WTC11 (cell line): ENCODE results near the gene GYS2. TPM values are rescaled to one million over a fixed set of nuclear protein-coding genes. Genes with fewer than 3 reads are reported as not detected.

Experiments used
- ATAC-seq: fragments of 200-7000 bp; cut with Tn5 transposase; 2 replicates; pipeline ENCODE4 v1.10.0; 2021; ENCODE audit warnings: mild to moderate bottlenecking, moderate library complexity
- CTCF ChIA-PET: fragments of 300-600 bp; sonication (Branson Sonifier 250); formaldehyde crosslinking; loops from one replicate; lab custom pipeline; 2021; ENCODE audit warnings: antibody characterized with exemption; lab: Charles Lee
- POLR2A ChIA-PET: fragments of 350-600 bp; sonication (Branson Sonifier 250); formaldehyde crosslinking; loops from one replicate; lab custom pipeline; 2021; ENCODE audit warnings: antibody characterized with exemption; lab: Charles Lee
- DNase-seq: peaks from one replicate; pipeline ENCODE4 v3.0.0; 2021; ENCODE audit warnings: low spot score
- H3K27ac Mint-ChIP-seq: 2 replicates; pipeline ENCODE4 v1.8.0; 2021; ENCODE audit warnings: mixed read lengths
- H3K27me3 Mint-ChIP-seq: 2 replicates; pipeline ENCODE4 v1.8.0; 2021; ENCODE audit warnings: low read depth, mild to moderate bottlenecking, moderate library complexity, mixed read lengths
- H3K36me3 Mint-ChIP-seq: 2 replicates; pipeline ENCODE4 v1.8.0; 2021; ENCODE audit warnings: mixed read lengths
- H3K4me1 Mint-ChIP-seq: 2 replicates; pipeline ENCODE4 v1.8.0; 2022; ENCODE audit warnings: mixed read lengths
- H3K4me3 Mint-ChIP-seq: 2 replicates; pipeline ENCODE4 v1.8.0; 2021; ENCODE audit warnings: mild to moderate bottlenecking, moderate library complexity, mixed read lengths
- H3K9me3 Mint-ChIP-seq: 2 replicates; pipeline ENCODE4 v1.8.0; 2021; ENCODE audit warnings: mixed read lengths
- AR ChIP-seq: fragments of 250-450 bp; sonication (Bioruptor Pico); IDR thresholded peaks from 2 replicates; pipeline ENCODE4 v1.9.0; 2021; ENCODE audit warnings: mild to moderate bottlenecking
- ATF1 ChIP-seq: sonication (generic); formaldehyde crosslinking; IDR thresholded peaks from 2 replicates; pipeline ENCODE4 v1.8.1; 2023; ENCODE audit warnings: mild to moderate bottlenecking, moderate library complexity, missing genetic modification reagents
- CTCF ChIP-seq: fragments of 200-600 bp; IDR thresholded peaks from 2 replicates; pipeline ENCODE4 v1.8.0; 2022; ENCODE audit warnings: antibody characterized with exemption
- EMX1 ChIP-seq: fragments of 250-450 bp; sonication (Bioruptor Pico); IDR thresholded peaks from 2 replicates; pipeline ENCODE4 v1.8.0; 2021; ENCODE audit warnings: mild to moderate bottlenecking
- FOXJ3 ChIP-seq: sonication (generic); formaldehyde crosslinking; IDR thresholded peaks from 2 replicates; pipeline ENCODE4 v1.9.0; 2021; ENCODE audit warnings: missing genetic modification reagents, mild to moderate bottlenecking, borderline replicate concordance
- FOXP1 ChIP-seq: sonication (generic); formaldehyde crosslinking; IDR thresholded peaks from 2 replicates; pipeline ENCODE4 v1.8.0; 2022; ENCODE audit warnings: missing genetic modification reagents, mild to moderate bottlenecking, moderate library complexity, borderline replicate concordance
- GRHL2 ChIP-seq: fragments of 250-450 bp; sonication (Bioruptor Pico); IDR thresholded peaks from 2 replicates; pipeline ENCODE4 v1.8.0; 2022; ENCODE audit warnings: mild to moderate bottlenecking, moderate library complexity; ENCODE audit not compliant: insufficient replicate concordance, severe bottlenecking
- GTF2I ChIP-seq: fragments of 250-450 bp; sonication (Bioruptor Pico); conservative IDR thresholded peaks from 2 replicates; pipeline ENCODE4 v1.4.0; 2021; ENCODE audit warnings: mild to moderate bottlenecking
- JUN ChIP-seq: sonication (generic); formaldehyde crosslinking; IDR thresholded peaks from 2 replicates; pipeline ENCODE4 v1.8.0; 2023; ENCODE audit warnings: mild to moderate bottlenecking, missing genetic modification reagents
- NFATC4 ChIP-seq: fragments of 250-450 bp; sonication (Bioruptor Pico); IDR thresholded peaks from 2 replicates; pipeline ENCODE4 v1.9.0; 2021; ENCODE audit warnings: mild to moderate bottlenecking
- NFE2L1 ChIP-seq: sonication (generic); formaldehyde crosslinking; IDR thresholded peaks from 2 replicates; pipeline ENCODE4 v1.8.1; 2023; ENCODE audit warnings: missing genetic modification reagents
- NR3C1 ChIP-seq: sonication (generic); formaldehyde crosslinking; conservative IDR thresholded peaks from 2 replicates; pipeline ENCODE4 v1.8.1; 2023; ENCODE audit warnings: low read depth, mild to moderate bottlenecking, missing genetic modification reagents
- OVOL2 ChIP-seq: fragments of 250-450 bp; sonication (Bioruptor Pico); IDR thresholded peaks from 2 replicates; pipeline ENCODE4 v1.9.0; 2021; ENCODE audit warnings: mild to moderate bottlenecking, borderline replicate concordance
- RORB ChIP-seq: fragments of 250-450 bp; sonication (Bioruptor Pico); IDR thresholded peaks from 2 replicates; pipeline ENCODE4 v1.9.0; 2021; ENCODE audit warnings: mild to moderate bottlenecking
- TEAD4 ChIP-seq: sonication (generic); formaldehyde crosslinking; IDR thresholded peaks from 2 replicates; pipeline ENCODE4 v1.8.0; 2022; ENCODE audit warnings: mild to moderate bottlenecking, missing genetic modification reagents
- ZBTB21 ChIP-seq: sonication (generic); formaldehyde crosslinking; IDR thresholded peaks from 2 replicates; pipeline ENCODE4 v1.8.1; 2023; ENCODE audit warnings: mild to moderate bottlenecking, missing genetic modification reagents, borderline replicate concordance
- total RNA-seq: library from RNA; stranded (reverse); gene quantifications from 3 replicates; pipeline ENCODE4 v1.2.3, GENCODE V29; 2021
- TF ChIP-seq, protein P1 (sequence below): sonication (generic); formaldehyde crosslinking; IDR thresholded peaks from 2 replicates; pipeline ENCODE4 v1.8.0; 2023; ENCODE audit warnings: mild to moderate bottlenecking, missing genetic modification reagents
- TF ChIP-seq, protein P2 (sequence below): fragments of 250-450 bp; sonication (Bioruptor Pico); IDR thresholded peaks from 2 replicates; pipeline ENCODE4 v1.9.0; 2021; ENCODE audit warnings: moderate library complexity, mild to moderate bottlenecking, inconsistent platforms, borderline replicate concordance
- TF ChIP-seq, protein P3 (sequence below): sonication (generic); formaldehyde crosslinking; IDR thresholded peaks from 2 replicates; pipeline ENCODE4 v1.8.1; 2023; ENCODE audit warnings: mild to moderate bottlenecking, missing genetic modification reagents, moderate library complexity
- TF ChIP-seq, protein P4 (sequence below): sonication (generic); formaldehyde crosslinking; IDR thresholded peaks from 2 replicates; pipeline ENCODE4 v1.8.0; 2022; ENCODE audit warnings: mild to moderate bottlenecking, missing genetic modification reagents
- TF ChIP-seq, protein P5 (sequence below): fragments of 250-450 bp; sonication (Bioruptor Pico); conservative IDR thresholded peaks from 2 replicates; pipeline ENCODE4 v1.9.0; 2021; ENCODE audit warnings: mild to moderate bottlenecking
- TF ChIP-seq, protein P6 (sequence below): sonication (generic); formaldehyde crosslinking; IDR thresholded peaks from 2 replicates; pipeline ENCODE4 v1.8.1; 2022; ENCODE audit warnings: low read depth, mild to moderate bottlenecking, moderate library complexity, missing genetic modification reagents, borderline replicate concordance
- TF ChIP-seq, protein P7 (sequence below): sonication (generic); formaldehyde crosslinking; IDR thresholded peaks from 2 replicates; pipeline ENCODE4 v1.8.0; 2023; ENCODE audit warnings: missing genetic modification reagents

Gene GYS2
- total RNA-seq, 1 experiment from 2014 or later, result not detected

- TF ChIP-seq GRHL2 (CRISPR knock-in tag) (no peak), OVOL2 (no peak), NR3C1 (CRISPR knock-in tag) (no peak), ZBTB21 (CRISPR knock-in tag) (no peak), FOXP1 (no peak), RORB (no peak), TEAD4 (CRISPR knock-in tag) (no peak)
- TF ChIP-seq, protein P1, sequence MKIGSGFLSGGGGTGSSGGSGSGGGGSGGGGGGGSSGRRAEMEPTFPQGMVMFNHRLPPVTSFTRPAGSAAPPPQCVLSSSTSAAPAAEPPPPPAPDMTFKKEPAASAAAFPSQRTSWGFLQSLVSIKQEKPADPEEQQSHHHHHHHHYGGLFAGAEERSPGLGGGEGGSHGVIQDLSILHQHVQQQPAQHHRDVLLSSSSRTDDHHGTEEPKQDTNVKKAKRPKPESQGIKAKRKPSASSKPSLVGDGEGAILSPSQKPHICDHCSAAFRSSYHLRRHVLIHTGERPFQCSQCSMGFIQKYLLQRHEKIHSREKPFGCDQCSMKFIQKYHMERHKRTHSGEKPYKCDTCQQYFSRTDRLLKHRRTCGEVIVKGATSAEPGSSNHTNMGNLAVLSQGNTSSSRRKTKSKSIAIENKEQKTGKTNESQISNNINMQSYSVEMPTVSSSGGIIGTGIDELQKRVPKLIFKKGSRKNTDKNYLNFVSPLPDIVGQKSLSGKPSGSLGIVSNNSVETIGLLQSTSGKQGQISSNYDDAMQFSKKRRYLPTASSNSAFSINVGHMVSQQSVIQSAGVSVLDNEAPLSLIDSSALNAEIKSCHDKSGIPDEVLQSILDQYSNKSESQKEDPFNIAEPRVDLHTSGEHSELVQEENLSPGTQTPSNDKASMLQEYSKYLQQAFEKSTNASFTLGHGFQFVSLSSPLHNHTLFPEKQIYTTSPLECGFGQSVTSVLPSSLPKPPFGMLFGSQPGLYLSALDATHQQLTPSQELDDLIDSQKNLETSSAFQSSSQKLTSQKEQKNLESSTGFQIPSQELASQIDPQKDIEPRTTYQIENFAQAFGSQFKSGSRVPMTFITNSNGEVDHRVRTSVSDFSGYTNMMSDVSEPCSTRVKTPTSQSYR, result no peak
- TF ChIP-seq, all 79 proteins: peak for 0
These were observed 26.7 kb upstream of the GYS2 start (continued) for GRCh38 chr12:21631367-21631766.

GRCh38 chr12:21627924-21628323, 23.3 kb upstream of the GYS2 start:
- CTCF ChIA-PET, result no interaction called here
- Mint-ChIP-seq H3K36me3 (no peaks in the 10 kb centered on the region), H3K4me3 (no peak overlapping the region), H3K27me3 (no peaks in the 10 kb centered on the region; the same call in 1 of the 2 replicates), H3K9me3 (peaks cover 32% of the 10 kb centered on the region), H3K4me1 (no peaks in the 10 kb centered on the region), H3K27ac (no peak overlapping the region)
- DNase-seq, result no peak
- POLR2A ChIA-PET, result interaction anchor here (0.6 kb wide), 1 partner anchor 226 kb away, joined by 3 read pairs; no protein-coding TSS in a partner anchor
- no peak for ATAC-seq
- TF ChIP-seq NFATC4 (CRISPR knock-in tag) (no peak), OVOL2 (no peak), CTCF (no peak), JUN (no peak), ATF1 (no peak), GTF2I (CRISPR knock-in tag) (no peak), AR (CRISPR knock-in tag) (no peak), NFE2L1 (CRISPR knock-in tag) (no peak), FOXJ3 (CRISPR knock-in tag) (no peak), EMX1 (no peak)
- TF ChIP-seq, protein P2, sequence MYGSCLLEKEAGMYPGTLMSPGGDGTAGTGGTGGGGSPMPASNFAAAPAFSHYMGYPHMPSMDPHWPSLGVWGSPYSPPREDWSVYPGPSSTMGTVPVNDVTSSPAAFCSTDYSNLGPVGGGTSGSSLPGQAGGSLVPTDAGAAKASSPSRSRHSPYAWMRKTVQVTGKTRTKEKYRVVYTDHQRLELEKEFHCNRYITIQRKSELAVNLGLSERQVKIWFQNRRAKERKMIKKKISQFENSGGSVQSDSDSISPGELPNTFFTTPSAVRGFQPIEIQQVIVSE (CRISPR knock-in tag), result no peak
- TF ChIP-seq, protein P3, sequence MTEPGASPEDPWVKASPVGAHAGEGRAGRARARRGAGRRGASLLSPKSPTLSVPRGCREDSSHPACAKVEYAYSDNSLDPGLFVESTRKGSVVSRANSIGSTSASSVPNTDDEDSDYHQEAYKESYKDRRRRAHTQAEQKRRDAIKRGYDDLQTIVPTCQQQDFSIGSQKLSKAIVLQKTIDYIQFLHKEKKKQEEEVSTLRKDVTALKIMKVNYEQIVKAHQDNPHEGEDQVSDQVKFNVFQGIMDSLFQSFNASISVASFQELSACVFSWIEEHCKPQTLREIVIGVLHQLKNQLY, result no peak
- TF ChIP-seq, protein P4, sequence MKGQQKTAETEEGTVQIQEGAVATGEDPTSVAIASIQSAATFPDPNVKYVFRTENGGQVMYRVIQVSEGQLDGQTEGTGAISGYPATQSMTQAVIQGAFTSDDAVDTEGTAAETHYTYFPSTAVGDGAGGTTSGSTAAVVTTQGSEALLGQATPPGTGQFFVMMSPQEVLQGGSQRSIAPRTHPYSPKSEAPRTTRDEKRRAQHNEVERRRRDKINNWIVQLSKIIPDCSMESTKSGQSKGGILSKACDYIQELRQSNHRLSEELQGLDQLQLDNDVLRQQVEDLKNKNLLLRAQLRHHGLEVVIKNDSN (CRISPR knock-in tag), result no peak
- TF ChIP-seq, protein P5, sequence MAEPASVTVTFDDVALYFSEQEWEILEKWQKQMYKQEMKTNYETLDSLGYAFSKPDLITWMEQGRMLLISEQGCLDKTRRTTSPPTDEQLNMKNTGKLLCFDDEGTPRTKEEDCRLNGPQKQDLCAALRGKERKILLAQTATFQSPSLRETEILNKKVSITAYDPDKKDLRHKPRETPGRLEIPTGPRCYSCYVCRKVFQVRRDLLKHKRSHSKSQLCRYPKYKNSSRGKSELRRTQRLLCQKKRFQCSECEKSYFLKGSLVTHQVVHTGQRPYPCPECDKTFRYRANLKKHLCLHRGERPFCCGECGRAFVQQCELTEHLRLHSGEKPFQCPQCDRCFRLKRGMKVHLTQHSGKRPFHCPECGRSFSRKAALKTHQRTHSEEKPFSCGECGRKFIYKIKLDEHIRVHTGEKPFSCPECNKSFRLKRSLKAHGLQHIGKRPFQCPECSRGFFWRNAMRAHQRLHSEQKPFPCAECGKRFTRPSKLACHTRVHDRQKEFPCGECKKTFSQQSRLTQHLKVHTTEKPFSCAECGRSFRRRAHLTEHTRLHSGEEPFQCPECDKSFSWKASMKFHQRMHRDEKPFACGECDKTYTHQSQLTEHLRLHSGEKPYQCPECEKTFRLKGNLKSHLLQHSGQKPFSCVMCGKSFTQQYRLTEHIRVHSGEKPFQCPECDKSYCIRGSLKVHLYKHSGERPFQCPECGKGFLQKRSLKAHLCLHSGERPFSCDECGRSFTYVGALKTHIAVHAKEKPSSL, result no peak
- TF ChIP-seq, protein P6, sequence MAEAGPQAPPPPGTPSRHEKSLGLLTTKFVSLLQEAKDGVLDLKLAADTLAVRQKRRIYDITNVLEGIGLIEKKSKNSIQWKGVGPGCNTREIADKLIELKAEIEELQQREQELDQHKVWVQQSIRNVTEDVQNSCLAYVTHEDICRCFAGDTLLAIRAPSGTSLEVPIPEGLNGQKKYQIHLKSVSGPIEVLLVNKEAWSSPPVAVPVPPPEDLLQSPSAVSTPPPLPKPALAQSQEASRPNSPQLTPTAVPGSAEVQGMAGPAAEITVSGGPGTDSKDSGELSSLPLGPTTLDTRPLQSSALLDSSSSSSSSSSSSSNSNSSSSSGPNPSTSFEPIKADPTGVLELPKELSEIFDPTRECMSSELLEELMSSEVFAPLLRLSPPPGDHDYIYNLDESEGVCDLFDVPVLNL (CRISPR knock-in tag), result no peak
- TF ChIP-seq, protein P7, sequence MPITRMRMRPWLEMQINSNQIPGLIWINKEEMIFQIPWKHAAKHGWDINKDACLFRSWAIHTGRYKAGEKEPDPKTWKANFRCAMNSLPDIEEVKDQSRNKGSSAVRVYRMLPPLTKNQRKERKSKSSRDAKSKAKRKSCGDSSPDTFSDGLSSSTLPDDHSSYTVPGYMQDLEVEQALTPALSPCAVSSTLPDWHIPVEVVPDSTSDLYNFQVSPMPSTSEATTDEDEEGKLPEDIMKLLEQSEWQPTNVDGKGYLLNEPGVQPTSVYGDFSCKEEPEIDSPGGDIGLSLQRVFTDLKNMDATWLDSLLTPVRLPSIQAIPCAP (CRISPR knock-in tag), result no peak
